IPS-11a (cell line): ENCODE results near the gene HSPB7.
"Not testable (repeated sequence)": the region's sequence is repeated elsewhere in the genome, so short reads cannot be mapped to it uniquely, and the experiment has no call there.

ENCODE experiments used
- H3K4me3 ChIP-seq: one replicate; pipeline ENCODE4 v1.5.1; 2013; ENCODE audit warnings: low read depth, low read length, control low read depth

The HSPB7 gene

GRCh38 chr1:15983275-15983674 lies 34.6 kb downstream of the HSPB7 start:
- H3K4me3 ChIP-seq = no peak overlapping the region

GRCh38 chr1:15981679-15982078 lies 36.2 kb downstream of the HSPB7 start:
- H3K4me3 ChIP-seq = no peak overlapping the region

GRCh38 chr1:15977947-15978346 lies 39.9 kb downstream of the HSPB7 start:
- not testable (repeated sequence) for H3K4me3 ChIP-seq

GRCh38 chr1:15975805-15976680 lies 41.8 kb downstream of the HSPB7 start, which contains the start of gene ZBTB17:
Gene ZBTB17, minus strand, starts transcription at chr1:15976101. Its CDS starts 27,606 bp downstream, at chr1:15948495.
- H3K4me3 ChIP-seq = peak within 1 kb of the TSS; percentile 49

GRCh38 chr1:15975358-15975804 lies 42.5 kb downstream of the HSPB7 start:
- peak overlapping the region; percentile 49 for H3K4me3 ChIP-seq

- H3K4me3 ChIP-seq = peak overlapping the region; percentile 49
These were observed 43.0 kb downstream of the HSPB7 start for GRCh38 chr1:15974855-15975254.

GRCh38 chr1:15973772-15974171 lies 44.1 kb downstream of the HSPB7 start:
- H3K4me3 ChIP-seq = no peak overlapping the region

- H3K4me3 ChIP-seq = no peak overlapping the region
These were observed 45.4 kb downstream of the HSPB7 start for GRCh38 chr1:15972409-15972808.

GRCh38 chr1:15970911-15971310 lies 46.9 kb downstream of the HSPB7 start:
- H3K4me3 ChIP-seq = no peak overlapping the region

GRCh38 chr1:15969321-15969880 lies 48.4 kb downstream of the HSPB7 start:
- no peak overlapping the region for H3K4me3 ChIP-seq

- no peak overlapping the region for H3K4me3 ChIP-seq
These were observed 49.7 kb downstream of the HSPB7 start for GRCh38 chr1:15968172-15968571.

- H3K4me3 ChIP-seq = no peak overlapping the region
These were observed 50.9 kb downstream of the HSPB7 start for GRCh38 chr1:15966956-15967344.

- H3K4me3 ChIP-seq = no peak overlapping the region
These were observed 51.5 kb downstream of the HSPB7 start for GRCh38 chr1:15966081-15966955.

GRCh38 chr1:15965228-15965767 lies 52.5 kb downstream of the HSPB7 start:
- H3K4me3 ChIP-seq = no peak overlapping the region
